ENCODE data around the gene SYNE2.

SYNE2 gene

GRCh38 chr14:64195199-64195598 lies 342.4 kb downstream of the SYNE2 start:
- H3K27me3 ChIP-seq (ENCODE audit: low read length) = no peaks in the 10 kb centered on the region
- no peak overlapping the region for H3K4me3 ChIP-seq (ENCODE audit: insufficient read depth, low read length, poor library complexity, severe bottlenecking)
- TF ChIP-seq, protein P1, sequence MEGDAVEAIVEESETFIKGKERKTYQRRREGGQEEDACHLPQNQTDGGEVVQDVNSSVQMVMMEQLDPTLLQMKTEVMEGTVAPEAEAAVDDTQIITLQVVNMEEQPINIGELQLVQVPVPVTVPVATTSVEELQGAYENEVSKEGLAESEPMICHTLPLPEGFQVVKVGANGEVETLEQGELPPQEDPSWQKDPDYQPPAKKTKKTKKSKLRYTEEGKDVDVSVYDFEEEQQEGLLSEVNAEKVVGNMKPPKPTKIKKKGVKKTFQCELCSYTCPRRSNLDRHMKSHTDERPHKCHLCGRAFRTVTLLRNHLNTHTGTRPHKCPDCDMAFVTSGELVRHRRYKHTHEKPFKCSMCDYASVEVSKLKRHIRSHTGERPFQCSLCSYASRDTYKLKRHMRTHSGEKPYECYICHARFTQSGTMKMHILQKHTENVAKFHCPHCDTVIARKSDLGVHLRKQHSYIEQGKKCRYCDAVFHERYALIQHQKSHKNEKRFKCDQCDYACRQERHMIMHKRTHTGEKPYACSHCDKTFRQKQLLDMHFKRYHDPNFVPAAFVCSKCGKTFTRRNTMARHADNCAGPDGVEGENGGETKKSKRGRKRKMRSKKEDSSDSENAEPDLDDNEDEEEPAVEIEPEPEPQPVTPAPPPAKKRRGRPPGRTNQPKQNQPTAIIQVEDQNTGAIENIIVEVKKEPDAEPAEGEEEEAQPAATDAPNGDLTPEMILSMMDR (IDR thresholded peaks at IDR 0.05; ENCODE audit: insufficient read depth, low read length, poor library complexity, severe bottlenecking) = no peak
- TF ChIP-seq EZH2phosphoT487 (conservative IDR thresholded peaks at IDR 0.05; ENCODE audit: low read length) = no peak
- no peaks in the 10 kb centered on the region for H3F3A ChIP-seq (ENCODE audit: insufficient read depth)
- H4K20me1 ChIP-seq (ENCODE audit: low read depth, low read length) = no peaks in the 10 kb centered on the region
- H3K27ac ChIP-seq (ENCODE audit: low read depth, low read length) = peak overlapping the region; percentile 62
- peaks cover 14% of the 10 kb centered on the region for H3K36me3 ChIP-seq (ENCODE audit: low read length)
- peak overlapping the region; percentile 17 for H3K9ac ChIP-seq (ENCODE audit: low read length)
- H3K9me2 ChIP-seq (replicated peaks; ENCODE audit: insufficient read depth, low read length) = no peaks in the 10 kb centered on the region
- H2AFZ ChIP-seq (ENCODE audit: low read depth, low read length, severe bottlenecking) = no peak overlapping the region
- H3K79me2 ChIP-seq (ENCODE audit: insufficient read depth, low read length) = peaks cover 17% of the 10 kb centered on the region; the same call in 1 of the 2 replicates
- no peaks in the 10 kb centered on the region for H3K9me3 ChIP-seq (ENCODE audit: insufficient read depth, low read length)
- peak overlapping the region; percentile 48 for H3K4me2 ChIP-seq (ENCODE audit: low read depth, low read length, poor library complexity, severe bottlenecking)

- TF ChIP-seq, protein P1 (IDR thresholded peaks at IDR 0.05; ENCODE audit: insufficient read depth, low read length, poor library complexity, severe bottlenecking) = no peak
- no peak for TF ChIP-seq EZH2phosphoT487 (conservative IDR thresholded peaks at IDR 0.05; ENCODE audit: low read length)
- Histone ChIP-seq H3K4me2 (ENCODE audit: low read depth, low read length, poor library complexity, severe bottlenecking) (peak overlapping the region; percentile 48), H3K27me3 (ENCODE audit: low read length) (no peaks in the 10 kb centered on the region), H3K9me2 (replicated peaks; ENCODE audit: insufficient read depth, low read length) (no peaks in the 10 kb centered on the region), H4K20me1 (ENCODE audit: low read depth, low read length) (no peaks in the 10 kb centered on the region), H3K27ac (ENCODE audit: low read depth, low read length) (peak overlapping the region; percentile 62), H3K36me3 (ENCODE audit: low read length) (peaks cover 7% of the 10 kb centered on the region; the same call in 1 of the 2 replicates), H3F3A (ENCODE audit: insufficient read depth) (no peaks in the 10 kb centered on the region), H2AFZ (ENCODE audit: low read depth, low read length, severe bottlenecking) (no peak overlapping the region), H3K79me2 (ENCODE audit: insufficient read depth, low read length) (peaks cover 17% of the 10 kb centered on the region; the same call in 1 of the 2 replicates), H3K9me3 (ENCODE audit: insufficient read depth, low read length) (no peaks in the 10 kb centered on the region), H3K4me3 (ENCODE audit: insufficient read depth, low read length, poor library complexity, severe bottlenecking) (no peak overlapping the region), H3K9ac (ENCODE audit: low read length) (peak overlapping the region; percentile 17)
Measured at GRCh38 chr14:64196056-64196455, 343.3 kb downstream of the SYNE2 start.

DNA sequence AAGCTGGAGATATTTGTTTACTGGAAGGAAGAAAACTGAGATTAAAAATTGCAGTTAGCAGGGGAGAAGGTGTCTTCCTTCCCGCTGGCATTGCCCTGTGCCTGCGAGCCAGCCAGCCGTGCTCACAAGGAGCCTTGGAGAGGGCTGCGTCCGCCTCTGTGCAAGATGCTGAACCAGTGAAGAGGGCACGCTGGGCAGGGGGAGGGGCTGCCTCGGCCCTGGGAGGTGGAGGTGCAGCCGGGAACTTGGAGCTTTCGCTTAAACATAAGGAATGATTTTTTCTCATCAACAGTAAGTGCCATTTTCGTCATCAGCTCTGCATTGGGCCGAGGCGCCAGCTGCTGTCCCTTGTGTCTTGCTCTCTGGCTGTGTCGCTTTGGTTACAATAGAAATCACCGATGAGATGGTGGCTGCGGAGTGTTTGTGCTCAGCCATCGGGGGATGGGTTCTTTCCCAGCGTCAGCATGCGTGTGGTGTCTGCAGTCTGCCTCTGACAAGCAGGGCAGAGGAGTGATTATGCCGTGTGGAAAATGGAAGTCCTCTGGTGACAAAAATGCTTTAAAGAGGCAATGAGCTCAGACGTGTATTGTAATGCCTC lies 344.1 kb downstream of the SYNE2 start:
- Histone ChIP-seq H3K4me2 (ENCODE audit: low read depth, low read length, poor library complexity, severe bottlenecking) (peak overlapping the region; percentile 48), H3K27me3 (ENCODE audit: low read length) (no peaks in the 10 kb centered on the region), H3K9me3 (ENCODE audit: insufficient read depth, low read length) (no peaks in the 10 kb centered on the region), H3K36me3 (ENCODE audit: low read length) (peaks cover 4% of the 10 kb centered on the region; the same call in 1 of the 2 replicates), H3K79me2 (ENCODE audit: insufficient read depth, low read length) (peaks cover 17% of the 10 kb centered on the region; the same call in 1 of the 2 replicates), H3K27ac (ENCODE audit: low read depth, low read length) (peak overlapping the region; percentile 62), H2AFZ (ENCODE audit: low read depth, low read length, severe bottlenecking) (no peak overlapping the region), H3K4me3 (ENCODE audit: insufficient read depth, low read length, poor library complexity, severe bottlenecking) (no peak overlapping the region), H4K20me1 (ENCODE audit: low read depth, low read length) (no peaks in the 10 kb centered on the region), H3K9ac (ENCODE audit: low read length) (peak overlapping the region; percentile 17), H3K9me2 (replicated peaks; ENCODE audit: insufficient read depth, low read length) (no peaks in the 10 kb centered on the region), H3F3A (ENCODE audit: insufficient read depth) (no peaks in the 10 kb centered on the region)
- TF ChIP-seq, protein P1 (IDR thresholded peaks at IDR 0.05; ENCODE audit: insufficient read depth, low read length, poor library complexity, severe bottlenecking) = no peak
- TF ChIP-seq EZH2phosphoT487 (conservative IDR thresholded peaks at IDR 0.05; ENCODE audit: low read length) = no peak

All from SU-DHL-6 (cell line).